Skeletal muscle satellite cell (primary cell): ENCODE data around the gene GRK5.

Experiments
- H3K27me3 ChIP-seq: 2 replicates; pipeline ENCODE4 v1.7.0; 2013; ENCODE audit warnings: low read length; ENCODE audit not compliant: control insufficient read depth, insufficient read depth
- H3K36me3 ChIP-seq: 2 replicates; pipeline ENCODE4 v1.7.0; 2013; ENCODE audit warnings: mild to moderate bottlenecking, control low read depth, low read length; ENCODE audit not compliant: insufficient read depth
- H3K4me1 ChIP-seq: 2 replicates; pipeline ENCODE4 v1.7.0; 2013; ENCODE audit warnings: low read length; ENCODE audit not compliant: control insufficient read depth, insufficient read depth
- H3K4me2 ChIP-seq: 2 replicates; pipeline ENCODE4 v1.7.0; 2013; ENCODE audit warnings: mild to moderate bottlenecking, low read length
- H3K4me3 ChIP-seq: 2 replicates; pipeline ENCODE4 v1.7.0; 2013; ENCODE audit warnings: low read length
- H3K9ac ChIP-seq: 2 replicates; pipeline ENCODE4 v1.7.0; 2013; ENCODE audit warnings: mild to moderate bottlenecking, low read depth, low read length, moderate library complexity
- H3K9me3 ChIP-seq: replicated peaks from 2 replicates; pipeline ENCODE4 v1.7.0; 2013; ENCODE audit warnings: mild to moderate bottlenecking, control low read depth, low read length

GRK5 gene

DNA sequence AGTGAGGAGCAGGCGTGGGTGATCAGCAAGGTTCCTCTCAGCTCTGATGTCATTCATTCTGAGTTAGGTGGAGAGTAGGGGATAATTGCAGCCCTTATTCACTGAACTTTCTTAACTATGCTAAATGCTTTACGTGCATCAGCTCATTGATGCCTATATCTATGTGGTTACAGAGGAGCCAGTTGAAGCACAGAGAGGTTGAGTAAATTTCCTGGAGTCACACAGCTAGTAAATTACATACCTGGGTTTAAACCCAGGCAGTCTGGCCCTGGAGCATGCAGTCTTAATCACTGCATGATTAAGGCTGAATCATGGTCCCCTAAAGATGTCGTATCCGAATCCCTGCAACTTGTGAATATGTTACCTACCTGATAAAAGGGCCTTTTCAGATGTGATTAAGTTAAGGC is 99.6 kb downstream of the GRK5 start:
- peaks cover 17% of the 10 kb centered on the region for H3K4me1 ChIP-seq

DNA sequence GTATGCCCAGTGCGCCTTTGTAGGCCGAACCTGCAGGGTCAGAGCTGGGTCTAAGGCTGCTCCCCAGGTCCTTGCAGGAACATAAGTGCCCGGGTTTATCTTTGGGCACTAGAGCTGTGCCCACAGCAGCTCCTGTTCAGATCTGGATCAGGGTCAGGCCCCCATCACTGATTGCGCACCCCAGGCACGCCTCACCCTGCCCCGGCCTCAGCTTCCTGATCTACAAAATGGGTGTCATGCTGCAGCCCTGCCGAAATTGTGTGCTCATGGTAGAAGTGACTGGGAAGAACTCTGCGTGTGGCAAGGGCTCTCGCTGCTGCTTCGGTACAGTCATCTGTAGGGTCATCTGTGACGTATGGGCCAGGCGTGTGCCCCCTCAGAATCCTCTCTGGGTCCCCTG is 100.7 kb downstream of the GRK5 start:
- no peaks in the 10 kb centered on the region for H3K27me3 ChIP-seq
- no peaks in the 10 kb centered on the region for H3K36me3 ChIP-seq
- H3K9ac ChIP-seq = no peak overlapping the region
- no peaks in the 10 kb centered on the region for H3K9me3 ChIP-seq
- peaks cover 17% of the 10 kb centered on the region for H3K4me1 ChIP-seq
- H3K4me3 ChIP-seq = no peak overlapping the region
- no peak overlapping the region for H3K4me2 ChIP-seq

More for the DNA sequence above, 99.6 kb downstream of the GRK5 start:
- Histone ChIP-seq H3K4me3 (no peak overlapping the region), H3K9me3 (no peaks in the 10 kb centered on the region), H3K27me3 (no peaks in the 10 kb centered on the region), H3K4me2 (no peak overlapping the region), H3K36me3 (no peaks in the 10 kb centered on the region), H3K9ac (no peak overlapping the region)

DNA sequence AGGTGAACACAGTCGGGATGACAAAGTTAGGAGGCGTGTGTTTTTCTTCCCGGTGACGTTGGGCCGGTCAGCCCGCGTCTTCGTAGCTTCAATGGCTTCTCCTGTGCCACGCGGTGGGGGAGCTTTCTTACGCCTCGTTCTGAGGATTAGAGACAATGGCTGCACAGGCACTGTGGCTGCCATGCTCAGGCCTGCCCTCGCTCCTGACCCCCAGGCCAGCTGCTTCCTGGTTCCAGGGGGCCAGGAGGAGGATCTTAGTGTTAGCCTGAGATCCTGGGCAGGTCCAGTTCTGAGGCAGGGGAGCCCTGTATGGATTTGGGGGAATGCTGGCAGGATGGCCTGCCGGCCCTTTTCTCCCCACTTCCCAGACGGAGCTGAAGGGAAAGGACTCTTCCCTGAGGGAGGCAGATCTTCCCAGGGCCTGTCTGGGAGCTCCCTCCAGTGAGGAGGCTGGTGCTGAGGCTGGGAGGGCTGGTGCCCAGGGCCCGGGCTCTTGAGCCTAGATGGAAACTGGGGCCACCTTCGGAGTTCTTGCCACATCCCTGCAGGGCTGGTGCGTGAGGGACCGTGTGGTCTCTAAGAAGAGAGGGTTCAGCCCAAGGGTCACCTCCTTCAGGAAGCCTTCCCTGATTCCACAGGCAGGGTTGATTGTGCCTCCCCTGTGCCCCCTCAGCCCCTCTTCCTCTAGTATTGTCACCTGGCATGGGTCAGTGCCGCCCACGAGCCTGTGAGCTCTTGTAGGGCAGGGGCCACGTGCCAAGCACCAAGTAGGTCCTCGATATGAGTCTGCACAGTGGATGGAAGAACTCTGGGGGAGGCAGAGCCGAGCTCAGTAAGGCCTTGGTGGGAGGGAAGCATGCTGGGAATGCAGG is 101.4 kb downstream of the GRK5 start:
- Histone ChIP-seq H3K9ac (no peak overlapping the region), H3K4me1 (peaks cover 17% of the 10 kb centered on the region)

DNA sequence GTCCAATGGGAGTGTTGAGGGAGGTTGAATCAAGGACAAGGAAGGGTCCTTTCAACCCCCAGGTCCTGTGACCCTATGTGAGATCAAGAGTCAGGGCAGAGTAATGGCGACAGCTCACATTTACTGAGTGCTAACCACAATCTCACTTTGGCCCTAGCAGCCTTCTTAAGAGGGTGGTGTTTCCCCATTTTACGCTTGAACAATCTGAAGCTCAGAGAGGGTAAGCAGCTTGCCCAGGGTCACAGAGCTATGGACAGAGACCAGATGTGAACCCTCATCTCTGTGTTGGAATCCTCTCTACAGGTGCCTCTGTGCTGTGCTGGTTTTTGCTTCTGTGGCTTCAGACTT is 102.0 kb downstream of the GRK5 start:
- Histone ChIP-seq H3K4me1 (peaks cover 17% of the 10 kb centered on the region), H3K27me3 (no peaks in the 10 kb centered on the region), H3K36me3 (no peaks in the 10 kb centered on the region), H3K9ac (no peak overlapping the region), H3K9me3 (no peaks in the 10 kb centered on the region), H3K4me2 (no peak overlapping the region), H3K4me3 (no peak overlapping the region)

More for the DNA sequence above, 101.4 kb downstream of the GRK5 start:
- H3K27me3 ChIP-seq = no peaks in the 10 kb centered on the region
- no peak overlapping the region for H3K4me3 ChIP-seq
- H3K4me2 ChIP-seq = no peak overlapping the region
- H3K36me3 ChIP-seq = no peaks in the 10 kb centered on the region
- H3K9me3 ChIP-seq = no peaks in the 10 kb centered on the region

DNA sequence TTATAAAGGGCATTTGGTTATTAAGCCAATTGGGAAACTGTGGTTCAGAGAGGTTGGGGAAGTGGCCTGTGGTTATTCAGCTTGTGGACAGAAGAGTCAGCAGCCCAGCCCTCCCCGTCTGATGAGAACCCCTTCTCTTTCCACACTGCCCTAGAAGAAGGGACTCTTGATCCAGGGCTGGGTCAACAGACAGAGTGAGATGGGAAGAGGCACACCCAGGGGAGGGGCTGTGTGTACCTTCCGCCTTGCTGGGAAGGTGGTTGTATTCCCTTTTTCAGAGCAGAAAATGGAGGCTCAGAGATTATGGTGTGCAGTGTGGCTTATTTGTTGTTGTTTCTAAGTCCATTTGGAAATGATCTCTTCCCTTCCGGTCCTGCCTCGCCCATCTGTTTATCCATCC is 103.4 kb downstream of the GRK5 start:
- Histone ChIP-seq H3K9ac (no peak overlapping the region), H3K4me2 (no peak overlapping the region), H3K27me3 (no peaks in the 10 kb centered on the region), H3K36me3 (no peaks in the 10 kb centered on the region), H3K9me3 (no peaks in the 10 kb centered on the region), H3K4me3 (no peak overlapping the region), H3K4me1 (peaks cover 25% of the 10 kb centered on the region)

DNA sequence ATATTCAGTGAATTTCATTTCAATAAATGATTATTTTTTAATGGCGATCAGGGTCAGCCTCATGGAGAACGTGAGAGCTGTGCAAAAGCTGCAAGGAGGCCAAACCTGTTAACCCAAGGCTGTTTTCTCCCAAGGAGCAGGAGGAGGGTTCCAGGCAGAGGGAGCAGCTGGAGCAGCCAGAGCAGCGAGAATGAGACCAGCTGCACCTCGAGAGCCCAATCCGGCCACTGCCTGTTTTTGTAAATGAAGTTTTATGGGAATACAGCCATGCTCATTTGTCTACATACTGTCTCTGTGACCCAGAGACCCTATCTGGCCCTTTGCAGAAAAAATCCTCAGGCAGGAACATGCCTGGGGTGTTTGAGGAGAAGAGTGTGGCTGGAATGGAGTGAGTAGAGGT is 104.9 kb downstream of the GRK5 start:
- Histone ChIP-seq H3K4me2 (no peak overlapping the region), H3K9me3 (no peaks in the 10 kb centered on the region), H3K4me1 (peaks cover 26% of the 10 kb centered on the region), H3K9ac (no peak overlapping the region), H3K36me3 (no peaks in the 10 kb centered on the region), H3K4me3 (no peak overlapping the region), H3K27me3 (no peaks in the 10 kb centered on the region)

DNA sequence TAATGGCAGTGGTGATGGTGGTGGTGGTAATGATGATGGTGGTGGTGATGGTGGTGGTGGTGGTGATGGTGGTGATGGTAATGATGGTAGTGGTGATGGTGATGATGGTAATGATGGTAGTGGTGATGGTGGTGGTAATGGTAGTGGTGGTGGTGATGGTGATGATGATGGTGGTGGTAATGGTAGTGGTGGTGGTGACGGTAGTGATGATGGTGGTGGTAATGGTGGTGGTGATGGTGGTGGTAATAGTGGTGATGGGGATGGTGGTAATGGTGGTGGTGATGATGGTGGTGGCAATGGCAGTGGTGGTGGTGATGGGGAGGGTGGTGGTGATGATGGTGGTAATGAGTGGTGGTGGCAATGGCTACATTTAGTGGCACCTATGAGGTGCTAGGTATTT is 105.7 kb downstream of the GRK5 start:
- no peaks in the 10 kb centered on the region for H3K27me3 ChIP-seq
- H3K9ac ChIP-seq = no peak overlapping the region
- peaks cover 34% of the 10 kb centered on the region for H3K4me1 ChIP-seq
- no peaks in the 10 kb centered on the region for H3K36me3 ChIP-seq
- no peaks in the 10 kb centered on the region for H3K9me3 ChIP-seq
- no peak overlapping the region for H3K4me3 ChIP-seq
- no peak overlapping the region for H3K4me2 ChIP-seq

DNA sequence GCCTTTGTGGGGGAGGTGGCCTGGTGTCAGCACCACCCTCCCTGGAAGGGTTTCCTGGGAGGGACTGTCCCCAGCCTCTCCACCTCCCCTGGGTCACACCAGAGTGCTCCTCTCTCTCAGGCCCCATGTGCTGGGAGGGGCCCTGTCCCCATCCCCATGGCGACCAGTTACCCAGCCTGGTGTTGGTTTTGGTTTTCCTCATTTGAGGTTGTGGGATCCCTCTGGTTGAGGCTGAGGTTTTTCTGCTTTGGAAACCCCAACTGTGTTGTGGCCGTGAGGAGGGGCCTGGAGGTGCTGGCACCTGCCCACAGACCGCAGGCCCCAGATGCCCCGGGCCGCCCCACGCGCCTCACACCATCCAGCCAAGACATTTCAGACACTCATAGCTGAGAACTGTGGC is 106.3 kb downstream of the GRK5 start:
- H3K4me1 ChIP-seq = peaks cover 34% of the 10 kb centered on the region
- no peak overlapping the region for H3K9ac ChIP-seq
- no peaks in the 10 kb centered on the region for H3K9me3 ChIP-seq
- H3K27me3 ChIP-seq = no peaks in the 10 kb centered on the region
- H3K4me3 ChIP-seq = no peak overlapping the region
- no peak overlapping the region for H3K4me2 ChIP-seq
- H3K36me3 ChIP-seq = no peaks in the 10 kb centered on the region

DNA sequence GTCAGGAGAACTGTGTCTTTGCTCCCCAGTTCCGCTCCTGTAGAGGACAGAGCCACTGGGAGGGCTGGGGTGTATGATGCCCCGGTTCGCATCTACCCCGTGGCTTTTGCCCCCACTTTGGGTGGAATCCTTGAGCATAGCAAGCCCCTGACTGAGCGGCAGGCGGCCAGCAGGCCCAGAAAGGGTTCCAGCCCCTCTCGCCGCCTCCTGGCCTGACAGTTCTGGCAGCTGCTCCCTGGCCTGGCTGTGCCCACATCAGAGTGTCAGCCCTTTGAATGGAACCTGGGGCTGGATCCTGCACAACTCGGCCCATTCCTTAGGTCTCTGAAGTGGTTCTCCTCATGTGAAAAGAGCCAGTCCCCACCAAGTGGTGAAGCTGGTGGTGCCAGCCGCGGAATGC is 106.7 kb downstream of the GRK5 start:
- Histone ChIP-seq H3K9ac (no peak overlapping the region), H3K4me2 (no peak overlapping the region), H3K9me3 (no peaks in the 10 kb centered on the region), H3K27me3 (no peaks in the 10 kb centered on the region), H3K4me1 (peaks cover 34% of the 10 kb centered on the region), H3K36me3 (no peaks in the 10 kb centered on the region), H3K4me3 (no peak overlapping the region)

DNA sequence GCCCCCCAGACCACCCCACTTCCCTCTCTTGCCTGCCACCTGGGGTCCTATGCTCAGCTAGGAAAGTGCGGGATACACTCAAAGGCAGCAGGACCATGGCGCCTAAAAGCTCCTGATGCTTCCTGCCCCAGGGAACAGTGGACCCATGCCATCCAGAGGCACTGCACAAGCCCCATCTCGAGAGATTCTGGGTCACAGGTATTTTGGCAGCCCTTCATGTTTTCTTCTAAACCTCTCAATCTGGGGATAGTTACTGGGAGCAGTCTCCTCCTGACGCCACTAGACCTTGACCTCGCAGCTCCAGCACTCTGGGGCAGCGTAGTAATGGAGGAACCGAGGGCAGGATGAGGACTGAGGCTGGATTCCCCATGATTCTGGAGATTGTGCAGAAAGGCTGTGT is 107.1 kb downstream of the GRK5 start:
- H3K4me2 ChIP-seq = no peak overlapping the region
- H3K36me3 ChIP-seq = no peaks in the 10 kb centered on the region
- H3K9ac ChIP-seq = no peak overlapping the region
- H3K4me3 ChIP-seq = no peak overlapping the region
- no peaks in the 10 kb centered on the region for H3K9me3 ChIP-seq
- no peaks in the 10 kb centered on the region for H3K27me3 ChIP-seq
- H3K4me1 ChIP-seq = peaks cover 34% of the 10 kb centered on the region

DNA sequence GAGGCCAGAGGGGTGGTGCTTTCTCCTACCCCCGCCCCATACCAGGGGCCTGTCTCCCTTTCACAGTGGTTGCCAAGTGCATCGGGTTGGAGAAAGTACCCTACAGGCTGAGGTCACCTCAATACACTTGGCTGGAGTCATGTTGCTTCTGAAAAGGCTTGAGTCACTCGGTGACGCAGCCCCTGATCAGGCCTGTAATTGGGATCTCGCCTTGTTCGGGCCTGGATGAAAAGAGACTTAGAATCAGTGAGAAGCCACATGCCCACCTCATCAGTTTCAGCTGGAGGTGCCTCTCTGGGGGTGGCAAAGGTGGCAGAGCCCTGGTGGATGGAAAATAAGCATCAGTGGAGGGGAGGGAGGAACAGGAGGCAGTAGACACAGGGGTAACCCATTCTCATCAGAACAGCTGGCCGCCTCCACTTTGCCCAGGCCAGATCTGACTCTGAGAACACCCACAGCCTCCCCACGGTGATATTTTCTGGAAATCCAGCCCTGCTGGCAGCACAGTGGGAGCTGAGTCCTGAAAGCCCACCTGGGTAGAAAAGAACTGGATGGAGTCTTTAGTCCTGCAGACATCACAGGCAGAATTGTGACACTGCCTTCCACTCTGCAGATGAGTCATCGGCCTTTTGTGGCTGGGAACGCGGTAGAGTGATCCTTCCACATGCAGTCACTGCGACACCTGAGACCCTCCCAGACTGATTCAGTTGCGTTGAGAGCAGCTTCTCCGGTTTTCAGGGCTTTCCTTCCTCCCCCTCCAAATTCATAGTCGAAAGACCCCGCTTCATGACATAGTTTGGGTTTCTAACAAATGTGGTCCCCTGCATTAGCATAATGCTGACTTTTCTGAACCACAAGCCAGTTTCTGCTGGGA is 108.0 kb downstream of the GRK5 start:
- Histone ChIP-seq H3K4me1 (peaks cover 34% of the 10 kb centered on the region), H3K4me3 (peak overlapping the region; percentile 22), H3K9me3 (no peaks in the 10 kb centered on the region), H3K27me3 (peaks cover 2% of the 10 kb centered on the region), H3K9ac (peak overlapping the region; percentile 50), H3K36me3 (no peaks in the 10 kb centered on the region), H3K4me2 (peak overlapping the region; percentile 63)
